HG02623 (cell line): Measurements from ENCODE around the gene PDZRN3.

Experiments used
- ATAC-seq: cut with Tn5 transposase; IDR thresholded peaks from one replicate; pipeline ENCODE4 v1.9.1; 2021; ENCODE audit warnings: moderate library complexity; ENCODE audit not compliant: unreplicated experiment

The PDZRN3 gene

DNA sequence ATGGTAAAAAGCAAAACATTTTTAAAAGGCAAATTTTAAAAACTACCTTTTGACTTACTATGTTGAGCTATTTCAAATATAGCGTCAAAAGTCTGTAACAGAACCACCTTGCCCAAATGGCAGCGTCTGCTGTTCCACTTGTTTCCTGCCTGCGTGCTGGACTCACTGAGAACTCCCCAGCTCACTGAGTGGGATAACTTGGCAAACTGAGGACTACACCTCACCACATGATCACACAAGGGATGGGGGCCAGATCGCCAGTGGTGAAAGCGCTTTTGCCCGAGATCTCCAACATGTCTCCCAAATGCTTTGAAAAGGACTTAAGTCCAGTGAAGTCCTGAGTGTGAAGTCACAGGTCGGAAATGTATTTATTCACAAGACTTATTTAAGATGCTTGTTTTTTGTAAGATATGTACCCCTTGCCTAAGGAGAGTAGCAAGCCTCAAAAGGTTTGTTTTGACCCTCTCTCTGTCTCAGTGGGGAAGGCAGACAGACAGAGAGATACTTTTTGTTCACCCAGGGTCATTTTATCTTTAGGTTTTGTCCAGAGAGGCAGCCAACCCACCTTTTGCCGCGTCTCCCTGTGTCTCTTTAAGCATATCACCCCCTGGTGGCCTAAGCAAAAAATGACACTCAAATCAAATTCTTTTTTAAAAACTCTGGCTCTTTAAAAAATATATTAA, 192.6 kb downstream of the PDZRN3 start:
- ATAC-seq, result no peak

DNA sequence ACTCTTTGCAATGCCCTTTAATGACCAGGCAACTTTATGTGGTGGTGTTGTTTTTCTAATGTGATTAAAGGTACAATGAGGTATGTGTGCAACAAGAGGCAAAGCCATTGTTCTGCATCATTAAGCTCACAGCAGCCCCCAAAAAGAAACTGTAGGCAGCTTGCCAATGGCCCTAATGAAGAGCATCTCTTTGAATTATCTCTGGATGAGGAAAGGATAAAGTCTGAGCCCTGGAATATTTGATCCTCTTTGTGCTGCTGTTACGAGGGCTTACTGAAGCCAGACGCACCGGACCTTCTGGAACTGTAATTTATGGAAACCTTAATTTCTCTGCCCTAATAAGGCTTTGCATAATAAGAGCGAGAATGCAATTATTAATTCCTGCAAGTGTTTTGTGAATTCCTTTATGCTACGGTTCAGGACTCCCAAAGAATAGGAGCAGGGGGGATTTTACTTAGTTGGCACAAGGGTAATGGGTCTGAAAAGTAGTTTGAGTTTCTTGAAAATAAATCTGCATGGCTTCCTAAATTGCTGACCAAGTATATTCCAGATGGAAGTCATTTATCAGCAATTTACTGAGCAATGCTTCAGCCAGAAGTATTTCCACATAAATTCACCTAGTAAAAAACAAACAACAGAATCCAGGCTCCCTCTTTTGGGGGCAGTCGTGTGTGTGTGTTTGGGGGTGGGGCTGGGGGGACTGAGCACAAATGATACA, 193.4 kb downstream of the PDZRN3 start:
- ATAC-seq, result no peak

DNA sequence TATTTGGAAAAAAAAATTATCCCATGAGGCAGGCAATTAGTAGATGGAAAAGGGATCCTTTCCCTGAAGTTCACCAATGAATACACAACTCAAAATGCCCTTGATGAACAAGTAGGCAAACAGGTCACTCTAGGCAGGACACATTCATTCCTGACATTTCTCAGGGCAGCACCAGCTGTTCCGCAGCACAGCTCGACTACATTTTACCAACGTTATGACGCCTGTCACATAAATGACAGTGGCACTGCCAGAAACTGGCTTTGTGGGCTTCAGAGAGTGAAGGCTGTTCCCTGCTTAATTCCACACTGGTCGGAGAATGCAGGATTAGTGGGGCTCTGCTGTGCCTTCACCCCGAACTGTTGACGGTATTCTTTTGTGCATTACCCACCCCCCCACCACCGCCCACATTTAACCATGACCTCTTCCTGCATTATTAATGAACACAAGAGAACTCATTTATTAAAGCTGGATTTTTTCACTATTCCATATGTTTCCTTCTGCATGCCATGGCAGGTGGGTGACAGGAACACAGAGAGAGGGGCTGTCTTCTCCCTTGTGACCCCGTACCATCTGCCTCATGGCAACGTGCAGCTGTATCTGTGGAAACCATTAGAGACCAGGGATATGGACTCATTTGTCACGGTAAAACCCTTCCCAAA, 197.6 kb downstream of the PDZRN3 start:
- ATAC-seq, result no peak

DNA sequence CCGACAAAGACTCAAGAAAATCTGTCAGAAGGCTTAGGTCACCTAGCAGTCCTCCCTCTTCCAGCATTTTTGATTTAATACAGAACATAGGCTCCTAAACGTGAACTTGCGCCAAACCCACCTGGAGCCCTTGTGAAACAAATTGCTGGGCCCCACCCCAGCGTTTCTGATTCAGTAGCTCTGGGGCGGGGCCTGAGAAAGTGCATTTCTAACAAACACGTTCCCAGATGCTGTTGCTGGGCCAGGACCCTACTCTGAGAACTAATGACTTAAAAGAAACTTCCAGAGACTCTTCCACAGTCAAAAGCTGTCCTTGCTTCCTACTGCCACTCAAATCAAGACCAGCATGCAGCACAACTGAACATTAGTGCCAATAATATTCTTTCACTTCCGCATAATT, 198.1 kb downstream of the PDZRN3 start:
- ATAC-seq, result no peak

DNA sequence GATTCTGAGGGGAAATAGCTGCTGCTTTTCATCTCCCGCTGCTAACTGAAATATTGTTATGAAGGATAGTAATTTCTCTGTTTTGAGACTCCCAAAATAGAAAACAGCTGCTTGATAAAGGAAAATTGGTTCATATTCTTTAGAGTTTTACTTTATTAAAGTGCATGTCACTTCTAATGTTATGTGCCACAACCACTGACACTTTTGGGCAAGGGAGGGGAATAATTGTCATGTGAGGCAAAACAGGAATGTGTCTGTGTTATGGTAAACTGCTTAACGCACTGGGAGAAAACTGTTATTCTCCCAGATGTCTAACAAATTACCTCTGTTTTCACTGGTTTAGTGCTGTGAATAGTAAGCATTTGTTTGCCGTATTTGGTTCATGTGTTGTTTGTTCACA, 201.6 kb downstream of the PDZRN3 start:
- ATAC-seq, result no peak

DNA sequence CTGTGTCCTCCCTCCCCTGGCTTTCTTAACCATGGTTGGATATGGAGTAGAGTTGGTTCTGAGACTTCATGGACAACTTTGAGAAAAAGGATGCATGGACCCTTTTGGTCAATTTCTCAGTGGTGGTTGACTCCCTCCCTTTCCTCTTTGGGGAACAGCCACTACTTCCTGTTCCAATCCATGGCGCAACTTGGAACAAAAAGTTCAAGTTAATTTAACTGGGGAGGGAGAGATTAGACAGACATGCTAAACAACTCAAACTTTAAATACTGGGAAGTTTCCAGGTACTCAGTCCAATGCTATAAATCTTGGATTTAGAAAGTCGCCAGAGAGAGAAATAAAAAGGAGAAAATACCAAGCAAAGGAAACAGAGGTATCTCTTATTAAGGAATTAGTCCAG, 202.2 kb downstream of the PDZRN3 start:
- ATAC-seq, result no peak

DNA sequence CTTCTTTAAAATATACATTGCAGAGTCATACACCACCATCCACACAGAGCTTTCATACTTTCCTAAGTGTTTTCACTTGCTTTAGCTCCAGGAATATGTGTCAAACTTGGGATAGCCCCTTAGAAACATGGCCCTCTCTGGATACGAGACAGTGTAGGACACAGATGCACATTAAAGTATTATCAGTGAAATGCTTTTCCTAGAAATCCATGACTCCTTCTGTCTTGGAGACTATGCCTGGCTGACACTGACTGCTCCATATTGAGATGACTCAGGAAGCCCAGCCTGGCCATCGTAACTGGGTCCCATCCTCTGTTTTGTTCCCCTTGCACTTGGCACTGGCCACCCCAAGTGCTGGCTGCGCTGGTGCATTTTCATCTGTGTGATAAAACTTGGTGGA, 204.8 kb downstream of the PDZRN3 start:
- ATAC-seq, result no peak

DNA sequence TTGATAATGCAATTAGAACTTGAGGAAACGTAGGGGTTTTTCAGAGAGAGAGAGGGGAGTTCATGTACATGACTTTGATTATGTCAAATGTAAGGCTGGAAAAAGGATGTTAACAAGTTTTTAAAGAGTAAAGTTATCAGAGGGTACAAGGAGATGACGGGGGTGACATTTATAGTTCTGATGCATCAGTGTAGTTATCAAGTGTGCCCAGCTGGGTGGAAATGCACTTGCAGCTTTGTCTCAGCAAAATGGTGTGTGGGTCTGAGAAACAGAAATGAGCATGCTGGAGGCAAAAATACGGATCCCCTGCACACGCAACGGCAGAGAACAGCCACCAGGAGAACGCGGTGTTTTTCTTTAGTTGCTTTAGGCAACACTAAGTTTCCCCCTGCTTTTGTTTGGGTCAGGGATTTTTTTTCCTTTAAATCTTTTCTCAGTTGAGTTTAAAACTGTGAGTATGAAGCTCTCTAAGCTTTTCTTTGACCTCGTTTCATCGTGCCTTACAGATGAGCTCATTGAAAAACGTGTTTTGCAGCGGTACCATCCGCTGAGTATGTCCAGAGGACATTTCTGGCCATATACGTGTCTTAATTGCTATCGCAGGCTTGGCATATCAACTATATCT, 205.4 kb downstream of the PDZRN3 start:
- no peak for ATAC-seq

DNA sequence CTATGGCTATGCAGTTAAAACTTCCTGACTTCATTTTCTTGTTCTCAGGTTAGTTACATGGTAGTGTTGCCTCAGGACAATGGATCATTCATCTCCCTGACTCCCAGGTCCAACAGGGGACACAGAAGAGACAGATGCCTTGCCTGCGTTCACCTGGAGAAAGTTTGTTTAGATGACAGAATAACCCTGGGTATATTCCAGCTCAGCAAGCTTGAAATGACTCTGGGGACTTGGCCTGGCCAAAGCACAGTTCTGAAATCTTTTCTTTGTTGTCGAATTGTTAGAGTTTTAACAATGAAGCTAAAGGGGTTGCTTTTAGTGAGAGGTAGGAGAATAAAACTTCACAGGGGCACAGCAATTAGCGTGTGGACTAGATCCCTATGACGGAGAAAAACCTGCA, 206.1 kb downstream of the PDZRN3 start:
- no peak for ATAC-seq

DNA sequence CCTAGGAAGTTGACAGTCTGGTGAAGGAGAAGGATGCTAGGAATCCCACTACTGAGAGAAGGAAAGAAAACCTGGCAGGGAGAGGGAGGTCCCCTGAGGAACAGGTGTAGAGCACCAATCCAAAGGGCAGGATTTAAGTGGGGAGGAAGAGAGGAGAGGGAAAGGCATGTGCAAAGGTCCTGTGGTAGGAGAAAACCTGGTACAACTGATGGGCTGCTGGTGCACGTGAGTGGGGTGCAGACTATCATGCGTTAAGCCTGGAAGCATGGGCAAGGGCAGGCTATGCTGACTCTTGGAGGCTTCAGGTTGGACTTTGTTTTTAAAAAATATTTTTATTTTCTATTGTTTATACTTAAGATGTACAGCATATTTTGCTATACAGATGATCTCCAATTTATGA, 209.6 kb downstream of the PDZRN3 start:
- ATAC-seq, result no peak

DNA sequence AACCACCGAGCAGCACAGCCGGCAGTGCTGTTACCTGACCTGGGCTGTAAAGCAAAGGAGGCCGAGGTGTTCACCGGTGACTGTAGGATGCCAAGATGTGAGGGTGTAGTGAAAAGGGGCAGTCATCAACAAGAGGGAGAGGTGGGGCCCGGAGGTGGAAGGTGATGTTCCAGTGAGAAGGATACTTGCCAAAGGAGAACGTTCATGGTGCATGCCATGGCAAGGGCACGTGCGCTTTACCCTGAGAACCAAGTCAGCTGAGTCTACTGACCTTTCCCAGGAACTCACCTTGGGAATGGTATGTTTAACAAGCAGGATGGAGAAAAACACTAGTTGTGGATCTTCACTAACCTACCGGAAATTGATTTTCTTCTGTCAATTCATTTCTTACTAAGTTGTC, 211.1 kb downstream of the PDZRN3 start:
- no peak for ATAC-seq

DNA sequence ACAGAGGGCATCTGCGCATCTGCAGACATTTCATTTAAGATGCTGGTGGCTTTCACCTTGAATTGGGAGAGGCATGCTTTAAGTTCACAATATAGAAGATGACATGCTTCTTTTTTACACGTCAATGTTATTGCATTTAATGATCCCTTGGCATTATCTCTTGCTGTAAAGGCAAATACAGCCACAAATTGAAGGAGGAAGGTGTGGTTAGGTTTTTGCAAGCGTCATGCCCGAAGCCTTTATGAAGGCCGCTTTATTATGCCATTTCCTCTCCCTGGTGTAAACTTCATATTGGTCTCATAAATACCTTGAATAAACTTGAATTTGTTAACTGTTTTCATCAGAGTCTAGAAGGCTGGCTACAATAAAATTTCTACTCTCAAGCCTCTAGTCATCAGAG, 212.7 kb downstream of the PDZRN3 start:
- ATAC-seq, result no peak

DNA sequence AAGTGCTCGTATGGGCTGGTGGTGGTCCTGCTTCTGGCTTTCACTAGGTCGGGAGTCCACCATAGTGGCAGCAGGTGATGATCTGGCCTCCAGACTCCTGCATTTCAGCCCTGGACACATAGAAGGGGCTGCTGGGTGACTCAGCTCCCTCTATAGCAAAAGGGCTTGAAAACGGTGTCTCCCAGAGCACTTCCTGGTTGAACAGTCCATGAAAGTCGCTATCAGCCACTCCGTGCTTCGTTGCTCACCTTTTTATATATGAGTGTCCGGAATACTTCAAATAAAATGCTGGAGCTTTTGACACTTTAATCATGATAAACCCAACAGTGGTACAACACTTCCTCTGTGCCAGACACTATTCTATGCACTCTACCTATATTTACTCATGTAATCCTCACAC, 213.2 kb downstream of the PDZRN3 start:
- ATAC-seq, result no peak

DNA sequence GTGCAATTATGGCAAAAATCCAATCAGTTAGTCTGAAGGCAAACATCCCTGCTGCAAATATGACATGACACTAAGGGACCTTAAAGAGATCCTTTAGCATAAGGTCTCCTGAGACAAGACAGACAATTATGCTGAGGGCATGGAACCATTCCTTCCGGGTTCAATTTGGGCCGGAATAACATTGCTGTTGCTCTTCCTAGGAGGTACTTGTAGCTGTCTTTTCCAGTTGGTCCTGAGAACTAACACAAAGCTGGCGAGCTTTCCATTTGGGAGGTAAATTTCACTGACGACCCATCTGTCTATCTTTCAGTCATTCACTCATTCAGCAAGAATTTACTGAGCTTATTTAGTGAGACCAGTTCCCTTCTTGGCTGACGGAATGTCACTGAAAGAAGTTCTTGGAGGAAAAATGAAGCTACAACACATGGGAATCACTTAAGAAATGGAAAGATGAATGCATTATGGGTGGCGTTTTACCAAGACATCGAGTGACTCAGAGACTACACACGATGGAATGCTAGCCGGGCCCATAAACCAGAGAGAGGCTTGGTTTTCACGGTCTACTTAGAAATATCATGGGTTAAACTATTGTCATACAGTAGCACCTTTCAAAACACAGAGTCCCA, 215.5 kb downstream of the PDZRN3 start:
- ATAC-seq, result no peak

DNA sequence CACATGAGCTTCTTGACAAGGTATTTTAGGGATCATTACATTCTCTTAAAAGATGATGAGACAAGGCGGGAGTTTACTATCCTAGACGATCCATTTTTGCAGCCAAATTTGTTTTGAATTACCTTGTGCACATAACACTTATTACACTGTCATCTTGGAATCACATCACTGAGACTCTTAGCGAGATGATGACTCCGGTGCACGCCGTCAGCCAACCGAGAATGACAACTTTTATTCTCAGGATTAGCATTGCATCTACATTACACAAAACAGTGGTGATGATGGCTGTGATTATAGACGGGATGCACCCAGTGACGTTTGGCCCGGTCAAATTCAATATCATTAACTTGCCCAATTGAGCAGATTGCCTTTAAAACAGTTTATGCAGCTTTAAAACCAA, 216.1 kb downstream of the PDZRN3 start:
- ATAC-seq, result no peak

DNA sequence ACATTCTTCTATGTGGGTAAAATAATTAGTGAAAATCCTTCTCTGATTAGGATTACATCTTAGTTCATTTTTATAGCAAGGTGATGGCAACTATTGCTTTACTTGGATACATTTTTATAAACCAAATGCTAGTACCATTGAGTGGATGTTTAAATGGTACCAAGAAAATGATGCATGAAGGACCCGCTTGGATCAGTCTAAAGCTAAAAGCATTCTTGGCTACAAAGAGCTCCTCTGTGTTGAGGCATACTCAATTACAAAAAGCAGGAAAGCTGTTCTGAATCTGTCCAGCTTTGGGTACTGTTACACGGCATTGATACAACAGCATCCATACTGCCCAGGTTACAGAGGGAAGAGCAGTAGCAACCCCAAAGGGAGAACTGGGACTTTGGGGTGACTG, 217.2 kb downstream of the PDZRN3 start:
- no peak for ATAC-seq

DNA sequence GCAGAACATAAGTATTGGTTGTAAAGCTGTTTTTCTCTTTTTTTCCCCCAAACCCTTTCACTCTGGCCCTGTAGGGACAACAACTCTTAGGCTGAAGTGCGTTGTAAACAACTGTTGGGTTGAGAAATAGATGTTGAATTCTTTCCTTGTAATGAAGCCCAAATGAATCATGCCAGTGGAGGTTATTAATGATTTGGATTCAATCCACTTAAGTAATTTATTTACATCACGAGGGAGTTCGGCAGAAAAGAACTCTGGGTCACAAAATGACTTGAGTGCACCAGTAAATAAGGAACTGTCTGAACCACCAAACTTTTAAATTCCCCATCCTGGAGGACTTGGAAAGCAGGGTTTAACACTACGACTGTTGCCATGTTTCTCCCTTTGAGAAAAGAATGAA, 218.9 kb downstream of the PDZRN3 start:
- ATAC-seq, result no peak

DNA sequence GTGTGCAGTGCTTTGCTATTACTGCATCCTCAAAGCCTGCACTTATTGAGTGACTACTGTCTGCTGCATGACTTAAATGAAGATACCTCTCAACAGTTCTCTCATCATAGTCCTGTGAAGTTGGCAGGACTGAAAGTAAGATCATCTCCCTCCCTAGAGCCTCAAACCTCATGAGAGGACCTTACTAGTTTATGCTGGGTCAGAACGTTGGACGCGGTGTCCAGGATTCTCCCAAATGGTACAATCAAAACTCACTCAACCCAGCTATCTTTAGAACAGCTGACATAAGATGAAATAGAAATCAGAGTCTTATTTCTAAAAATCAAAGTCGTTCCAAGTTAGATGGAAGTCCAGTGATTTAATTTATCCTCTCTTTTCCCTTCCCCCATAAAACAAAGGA, 219.7 kb downstream of the PDZRN3 start:
- no peak for ATAC-seq

DNA sequence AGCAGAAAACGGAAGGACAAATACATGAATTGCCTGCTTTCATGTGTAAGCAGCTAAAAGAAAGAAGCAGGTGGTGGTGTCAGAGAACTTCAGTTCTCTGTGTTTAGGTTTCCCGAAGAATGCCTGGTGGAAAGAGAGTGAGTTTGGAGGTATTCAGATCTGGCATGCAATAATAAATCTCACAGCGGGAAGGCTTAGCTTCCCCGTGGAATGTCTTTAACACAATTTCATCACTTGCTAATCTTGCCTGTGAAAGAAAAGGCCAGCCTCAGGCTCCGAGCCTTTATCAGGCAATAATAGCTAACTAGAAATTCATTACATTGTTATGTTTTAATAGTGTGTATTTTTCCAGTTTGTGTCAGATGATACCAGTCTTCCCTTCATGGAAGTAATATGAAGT, 220.3 kb downstream of the PDZRN3 start:
- ATAC-seq, result no peak

DNA sequence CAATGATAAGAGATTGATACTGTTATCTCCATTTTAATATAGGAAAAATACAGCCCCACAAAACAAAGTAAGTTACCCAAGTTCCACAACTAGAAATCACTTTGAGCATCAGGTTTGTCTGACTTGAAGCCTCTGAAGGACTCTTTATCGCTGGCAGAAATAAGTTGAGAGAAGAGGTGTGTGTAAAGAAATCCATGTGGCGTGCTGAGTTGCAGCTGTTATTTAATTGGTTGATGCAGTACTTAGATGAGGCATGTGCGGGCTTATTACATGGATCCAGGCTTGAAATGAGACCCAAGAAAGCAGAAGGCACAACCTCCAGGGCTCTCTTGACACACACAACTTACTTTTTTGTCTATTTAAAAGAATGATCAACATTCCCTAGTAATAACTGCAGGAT, 221.3 kb downstream of the PDZRN3 start:
- ATAC-seq, result no peak

DNA sequence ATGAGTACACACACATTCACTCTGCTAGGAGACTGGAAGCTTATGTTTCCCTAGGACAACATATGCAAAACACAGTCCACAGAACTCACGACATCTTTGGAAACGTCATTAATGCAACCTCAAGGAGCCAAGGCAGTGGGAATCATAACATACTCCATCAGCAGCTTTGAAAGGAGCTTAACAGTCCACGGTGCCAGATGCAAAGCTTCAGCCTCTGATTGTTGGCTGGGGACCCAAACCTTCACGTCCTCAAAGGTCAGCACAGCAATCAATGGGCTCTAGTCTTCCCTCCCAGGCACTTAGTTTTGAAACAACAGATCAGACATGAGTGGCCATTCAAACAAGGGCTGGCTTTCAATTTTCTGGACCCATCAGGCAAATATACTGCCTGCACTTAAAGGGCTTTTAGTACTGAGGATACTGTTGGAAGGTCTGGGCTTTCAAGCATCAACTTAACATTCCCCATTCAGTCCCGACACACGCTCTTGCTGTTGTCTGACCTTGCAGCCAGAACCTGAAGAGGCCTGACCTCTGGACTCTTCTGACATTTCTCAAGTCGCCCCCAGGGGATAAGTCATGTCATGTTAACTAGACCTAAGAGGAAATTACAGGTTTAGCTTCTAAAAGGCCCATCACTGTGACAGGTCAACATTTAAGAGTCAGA, 223.0 kb downstream of the PDZRN3 start:
- no peak for ATAC-seq
